ENCODE data around the gene LRP4. TPM values are rescaled to one million over a fixed set of nuclear protein-coding genes. Genes with fewer than 3 reads are reported as not detected.
A peak's percentile ranks its signal among the peaks of the same experiment; 100 is the strongest.

Gene LRP4
- total and polyA plus RNA-seq, 9 donors, result 4.4 to 20.6 (median 11.6) TPM

GRCh38 chr11:46845440-46845739, 73.0 kb downstream of the LRP4 start:
- intact Hi-C loops (cut with DNase I), result no loop called here
- 0 to 1% (median 0%) methylated on average over 12 of the region's 12 CpGs for WGBS, 3 donors
- Histone ChIP-seq H3K9me3 (no peaks in the 10 kb centered on the region), H3K27ac (peak overlapping the region; percentile 57 to 63), H3K27me3 (no peaks in the 10 kb centered on the region), H3K36me3 (no peaks in the 10 kb centered on the region), H3K4me3 (peak overlapping the region; percentile 89), H3K4me1 (ENCODE audit: insufficient read depth) (peaks cover 2% of the 10 kb centered on the region)
- DNase-seq, result no peak
- TF ChIP-seq CTCF (IDR thresholded peaks at IDR 0.05) (no peak), POLR2A (IDR thresholded peaks at IDR 0.05) (no peak), EP300 (IDR thresholded peaks at IDR 0.05) (no peak)

GRCh38 chr11:46840116-46840515, 78.2 kb downstream of the LRP4 start:
- Histone ChIP-seq H3K4me3 (no peak overlapping the region), H3K27me3 (no peaks in the 10 kb centered on the region), H3K9me3 (no peaks in the 10 kb centered on the region), H3K4me1 (ENCODE audit: insufficient read depth) (peaks cover 4% of the 10 kb centered on the region), H3K27ac (no peak overlapping the region), H3K36me3 (no peaks in the 10 kb centered on the region)
- no peak for DNase-seq
- TF ChIP-seq POLR2A (IDR thresholded peaks at IDR 0.05) (no peak), EP300 (IDR thresholded peaks at IDR 0.05) (no peak), CTCF (IDR thresholded peaks at IDR 0.05) (no peak)
- intact Hi-C loops (cut with DNase I), result no loop called here

GRCh38 chr11:46838501-46838900, 79.8 kb downstream of the LRP4 start:
- TF ChIP-seq CTCF (IDR thresholded peaks at IDR 0.05), result no peak
- H3K4me3 ChIP-seq, result no peak overlapping the region
- H3K9me3 ChIP-seq, result no peaks in the 10 kb centered on the region
- intact Hi-C loops (cut with DNase I), result no loop called here
- H3K4me1 ChIP-seq (ENCODE audit: insufficient read depth), result peaks cover 3% of the 10 kb centered on the region
- 94 to 96% (median 95%) methylated on average over 6 of the region's 6 CpGs for WGBS, 3 donors
- no peaks in the 10 kb centered on the region for H3K36me3 ChIP-seq
- H3K27ac ChIP-seq, result no peak overlapping the region
- H3K27me3 ChIP-seq, result no peaks in the 10 kb centered on the region
- DNase-seq, result no peak

GRCh38 chr11:46837860-46838259, 80.5 kb downstream of the LRP4 start:
- intact Hi-C loops (cut with DNase I), result no loop called here
- TF ChIP-seq CTCF (IDR thresholded peaks at IDR 0.05), result no peak
- Histone ChIP-seq H3K36me3 (no peaks in the 10 kb centered on the region), H3K4me1 (ENCODE audit: insufficient read depth) (peaks cover 2% of the 10 kb centered on the region), H3K27ac (no peak overlapping the region), H3K9me3 (no peaks in the 10 kb centered on the region), H3K4me3 (no peak overlapping the region), H3K27me3 (no peaks in the 10 kb centered on the region)
- no peak for DNase-seq

- Histone ChIP-seq H3K9me3 (no peaks in the 10 kb centered on the region), H3K27me3 (no peaks in the 10 kb centered on the region), H3K36me3 (no peaks in the 10 kb centered on the region), H3K4me3 (no peak overlapping the region), H3K27ac (no peak overlapping the region), H3K4me1 (ENCODE audit: insufficient read depth) (peaks cover 1% of the 10 kb centered on the region)
- TF ChIP-seq CTCF (IDR thresholded peaks at IDR 0.05), result no peak
- TF ChIP-seq EP300 (IDR thresholded peaks at IDR 0.05), result no peak
- TF ChIP-seq POLR2A (IDR thresholded peaks at IDR 0.05), result no peak
- intact Hi-C loops (cut with DNase I), result no loop called here
- no peak for DNase-seq
These were observed 81.5 kb downstream of the LRP4 start for GRCh38 chr11:46836870-46837269.

Data from ovary (tissue), 9 donors.